ENCODE data around the gene MRPL21. TPM values are rescaled to one million over a fixed set of nuclear protein-coding genes. Genes with fewer than 3 reads are reported as not detected.

Gene MRPL21
- polyA plus RNA-seq, 1 experiment, result 46.8 TPM

- ChIA-PET POLR2A (interaction anchor here (0.6 kb wide), 1 partner anchor 77 kb away, joined by 3 read pairs; no protein-coding TSS in a partner anchor), CTCF (no interaction called here)
- no peak overlapping the region for H3K4me3 ChIP-seq (ENCODE audit: low read depth, low read length)
- no peaks in the 10 kb centered on the region for H3K27me3 ChIP-seq (ENCODE audit: control insufficient read depth, insufficient read depth, low read length)
- no peaks in the 10 kb centered on the region for H3K9me3 ChIP-seq (ENCODE audit: control insufficient read depth, insufficient read depth, low read length)
- DNase-seq (ENCODE audit: low read depth, low spot score), result no peak
- no peak overlapping the region for H3K27ac ChIP-seq (ENCODE audit: low read depth, low read length)
- no peak for TF ChIP-seq CTCF (IDR thresholded peaks at IDR 0.05; ENCODE audit: low read depth, low read length)
These were observed 31.0 kb upstream of the MRPL21 start for GRCh38 chr11:68934666-68935065.

GRCh38 chr11:68934321-68934645 lies 30.7 kb upstream of the MRPL21 start:
- Histone ChIP-seq H3K4me3 (ENCODE audit: low read depth, low read length) (no peak overlapping the region), H3K27me3 (ENCODE audit: control insufficient read depth, insufficient read depth, low read length) (no peaks in the 10 kb centered on the region), H3K9me3 (ENCODE audit: control insufficient read depth, insufficient read depth, low read length) (no peaks in the 10 kb centered on the region), H3K27ac (ENCODE audit: low read depth, low read length) (no peak overlapping the region)
- ChIA-PET POLR2A (interaction anchor here (0.6 kb wide), 1 partner anchor 77 kb away, joined by 3 read pairs; no protein-coding TSS in a partner anchor), CTCF (no interaction called here)
- no peak for TF ChIP-seq CTCF (IDR thresholded peaks at IDR 0.05; ENCODE audit: low read depth, low read length)
- no peak for DNase-seq (ENCODE audit: low read depth, low spot score)

- CTCF ChIA-PET, result no interaction called here
- DNase-seq (ENCODE audit: low read depth, low spot score), result no peak
- H3K27ac ChIP-seq (ENCODE audit: low read depth, low read length), result no peak overlapping the region
- TF ChIP-seq CTCF (IDR thresholded peaks at IDR 0.05; ENCODE audit: low read depth, low read length), result no peak
- H3K9me3 ChIP-seq (ENCODE audit: control insufficient read depth, insufficient read depth, low read length), result no peaks in the 10 kb centered on the region
- H3K4me3 ChIP-seq (ENCODE audit: low read depth, low read length), result no peak overlapping the region
- no peaks in the 10 kb centered on the region for H3K27me3 ChIP-seq (ENCODE audit: control insufficient read depth, insufficient read depth, low read length)
- POLR2A ChIA-PET, result interaction anchor here (0.6 kb wide), 1 partner anchor 78 kb away, joined by 3 read pairs; no protein-coding TSS in a partner anchor
These were observed 30.1 kb upstream of the MRPL21 start for GRCh38 chr11:68933605-68934320.

GRCh38 chr11:68932933-68933577 lies 29.4 kb upstream of the MRPL21 start:
- no peak overlapping the region for H3K4me3 ChIP-seq (ENCODE audit: low read depth, low read length)
- POLR2A ChIA-PET, result no interaction called here
- no peaks in the 10 kb centered on the region for H3K27me3 ChIP-seq (ENCODE audit: control insufficient read depth, insufficient read depth, low read length)
- DNase-seq (ENCODE audit: low read depth, low spot score), result no peak
- CTCF ChIA-PET, result no interaction called here
- no peak overlapping the region for H3K27ac ChIP-seq (ENCODE audit: low read depth, low read length)
- H3K9me3 ChIP-seq (ENCODE audit: control insufficient read depth, insufficient read depth, low read length), result no peaks in the 10 kb centered on the region
- TF ChIP-seq CTCF (IDR thresholded peaks at IDR 0.05; ENCODE audit: low read depth, low read length), result no peak

GRCh38 chr11:68932358-68932757 lies 28.7 kb upstream of the MRPL21 start:
- Histone ChIP-seq H3K27ac (ENCODE audit: low read depth, low read length) (no peak overlapping the region), H3K4me3 (ENCODE audit: low read depth, low read length) (no peak overlapping the region), H3K9me3 (ENCODE audit: control insufficient read depth, insufficient read depth, low read length) (no peaks in the 10 kb centered on the region), H3K27me3 (ENCODE audit: control insufficient read depth, insufficient read depth, low read length) (no peaks in the 10 kb centered on the region)
- DNase-seq (ENCODE audit: low read depth, low spot score), result no peak
- ChIA-PET POLR2A (no interaction called here), CTCF (no interaction called here)
- no peak for TF ChIP-seq CTCF (IDR thresholded peaks at IDR 0.05; ENCODE audit: low read depth, low read length)

Data from AG04450 (cell line).